ENCODE results near the gene BRINP1.
A peak's percentile ranks its signal among the peaks of the same experiment; 100 is the strongest.

Gene BRINP1

DNA sequence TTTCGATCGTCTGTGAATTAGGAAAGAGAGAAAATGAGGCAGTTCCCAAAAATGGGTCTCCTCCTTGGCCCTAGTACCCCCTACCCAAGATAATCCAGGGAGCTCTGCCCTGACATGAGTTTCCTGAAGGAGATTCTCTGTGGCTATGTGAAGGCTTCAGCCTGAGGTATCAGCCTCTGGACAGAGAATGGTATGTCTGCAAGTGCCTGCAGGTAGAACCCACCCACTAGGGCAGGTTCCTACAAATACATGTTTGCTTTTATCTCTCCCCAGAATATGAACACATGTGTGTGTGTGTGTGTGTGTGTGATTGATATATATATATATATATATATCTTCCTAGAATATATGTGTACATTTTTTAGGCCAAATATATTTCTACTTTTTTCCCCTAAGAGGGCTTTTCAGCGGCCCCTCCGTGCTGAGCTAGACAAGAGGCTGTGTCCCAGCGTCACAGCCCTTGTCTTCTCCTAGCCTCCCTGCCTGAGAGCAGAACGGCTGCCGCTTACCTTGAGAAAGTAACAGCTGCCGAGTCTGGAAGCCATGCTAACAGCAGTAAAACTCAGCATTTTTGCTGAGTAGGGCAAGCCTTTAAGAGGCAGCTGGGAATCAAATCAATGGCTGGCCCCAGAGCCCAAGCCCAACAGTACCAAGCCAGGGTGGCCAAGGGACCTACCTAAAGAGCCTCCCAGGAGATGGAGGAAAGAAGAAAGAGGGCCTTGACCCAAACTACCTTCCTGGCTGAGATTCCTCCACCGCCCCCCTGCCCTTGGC is 2.1 kb downstream of the BRINP1 start:
- no peak for DNase-seq
- no peak for TF ChIP-seq POLR2A (IDR thresholded peaks at IDR 0.05; ENCODE audit: low read length)
- no peak for TF ChIP-seq GATA1 (IDR thresholded peaks at IDR 0.05; ENCODE audit: low read depth, low read length)

DNA sequence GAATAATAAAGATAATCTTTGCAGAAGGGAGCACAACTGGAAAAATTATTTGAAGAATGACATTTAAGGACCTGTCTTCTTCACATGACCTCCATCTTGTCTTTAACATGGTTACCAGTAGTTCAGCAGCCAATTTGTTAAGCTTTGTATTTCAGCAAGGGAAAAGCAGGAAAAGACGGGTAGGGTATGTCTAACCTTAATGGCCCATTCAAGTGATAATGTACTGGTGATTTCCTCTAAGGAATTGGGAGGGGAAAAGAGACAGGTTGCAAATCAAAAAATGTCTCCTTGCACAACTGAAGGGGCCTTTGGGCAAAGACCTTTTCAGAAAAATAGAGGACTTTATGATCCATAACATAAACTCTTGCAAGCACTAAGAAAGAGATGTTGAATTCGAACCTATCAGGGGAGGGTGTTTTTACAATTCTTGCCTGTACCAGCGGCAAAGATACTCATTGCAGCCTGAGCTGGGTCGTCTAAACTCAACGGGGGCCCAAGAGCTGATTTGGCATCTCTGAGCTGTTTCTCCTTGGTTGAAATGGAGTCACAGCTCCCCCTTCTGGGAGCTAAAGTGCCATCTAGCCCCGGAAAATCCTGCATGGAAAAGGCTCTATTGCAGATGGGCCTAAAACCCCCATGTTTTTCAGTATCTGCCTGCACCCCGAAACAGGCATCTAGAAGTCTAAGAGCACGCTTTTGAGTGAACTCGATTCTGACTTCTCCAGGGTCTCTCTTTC is 3.8 kb downstream of the BRINP1 start:
- DNase-seq = peak; percentile 2 to 40
- TF ChIP-seq POLR2A (IDR thresholded peaks at IDR 0.05; ENCODE audit: low read length) (no peak), GATA1 (IDR thresholded peaks at IDR 0.05; ENCODE audit: low read depth, low read length) (no peak)

DNA sequence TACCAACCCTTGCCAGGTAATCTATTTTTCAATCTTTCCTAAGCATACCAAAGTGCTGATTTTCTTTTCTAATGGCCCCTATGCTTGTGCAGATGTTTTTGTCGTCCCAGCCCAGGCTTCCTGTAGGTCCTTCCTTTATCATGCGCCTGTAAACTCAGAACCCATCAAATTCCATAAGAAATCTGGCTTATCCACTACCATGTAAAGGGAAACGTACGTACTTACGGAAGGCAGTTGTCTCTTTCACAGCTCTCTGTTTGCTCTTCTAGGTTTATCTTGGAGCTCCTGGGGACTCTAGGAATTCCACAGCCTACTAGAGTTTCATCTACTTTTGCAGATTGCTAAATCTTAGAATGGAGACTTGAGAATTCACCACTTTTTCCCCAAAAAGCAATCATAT is 9.0 kb downstream of the BRINP1 start:
- DNase-seq = no peak
- no peak for TF ChIP-seq GATA1 (IDR thresholded peaks at IDR 0.05; ENCODE audit: low read depth, low read length)
- TF ChIP-seq POLR2A (IDR thresholded peaks at IDR 0.05; ENCODE audit: low read length) = no peak

DNA sequence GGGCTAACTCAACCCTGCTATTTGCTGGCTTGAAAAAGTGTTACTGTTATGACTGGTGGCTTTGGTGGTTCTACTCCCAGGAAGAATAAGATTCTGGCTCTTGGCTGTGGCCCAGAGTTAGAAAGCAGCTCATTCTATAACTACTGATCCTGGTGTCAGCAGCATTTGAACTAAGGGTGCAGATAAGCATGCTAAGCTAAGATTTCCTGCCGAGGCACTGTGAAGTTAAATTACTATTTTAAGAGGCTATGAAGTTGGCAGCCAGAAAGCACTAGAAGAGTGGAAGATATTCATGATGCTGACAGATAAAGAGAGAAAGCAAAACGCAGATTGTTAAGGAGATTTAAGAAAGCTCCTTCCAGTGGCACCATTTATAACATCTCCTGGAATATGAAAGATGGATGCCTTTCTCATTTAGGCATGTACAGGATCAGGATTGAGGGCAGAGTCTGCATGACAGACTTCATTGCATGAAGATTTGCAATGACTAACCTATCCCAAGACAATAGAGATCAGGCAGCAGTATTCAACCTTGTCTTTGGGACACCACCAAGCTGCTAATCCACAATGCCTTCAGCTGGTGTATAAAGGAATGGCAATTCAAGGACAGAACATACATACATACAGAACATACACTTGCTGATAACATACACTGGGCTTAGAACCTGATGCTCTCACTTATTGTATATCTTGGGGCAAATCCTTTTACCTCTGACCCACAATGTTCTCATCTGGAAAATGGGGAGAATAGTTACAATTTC is 11.7 kb downstream of the BRINP1 start:
- DNase-seq = no peak
- TF ChIP-seq POLR2A (IDR thresholded peaks at IDR 0.05; ENCODE audit: low read length) = no peak
- TF ChIP-seq GATA1 (IDR thresholded peaks at IDR 0.05; ENCODE audit: low read depth, low read length) = no peak

- DNase-seq = no peak
- TF ChIP-seq POLR2A (IDR thresholded peaks at IDR 0.05; ENCODE audit: low read length) (no peak), GATA1 (IDR thresholded peaks at IDR 0.05; ENCODE audit: low read depth, low read length) (no peak)
Measured at GRCh38 chr9:119349351-119349825, 19.8 kb downstream of the BRINP1 start.

DNA sequence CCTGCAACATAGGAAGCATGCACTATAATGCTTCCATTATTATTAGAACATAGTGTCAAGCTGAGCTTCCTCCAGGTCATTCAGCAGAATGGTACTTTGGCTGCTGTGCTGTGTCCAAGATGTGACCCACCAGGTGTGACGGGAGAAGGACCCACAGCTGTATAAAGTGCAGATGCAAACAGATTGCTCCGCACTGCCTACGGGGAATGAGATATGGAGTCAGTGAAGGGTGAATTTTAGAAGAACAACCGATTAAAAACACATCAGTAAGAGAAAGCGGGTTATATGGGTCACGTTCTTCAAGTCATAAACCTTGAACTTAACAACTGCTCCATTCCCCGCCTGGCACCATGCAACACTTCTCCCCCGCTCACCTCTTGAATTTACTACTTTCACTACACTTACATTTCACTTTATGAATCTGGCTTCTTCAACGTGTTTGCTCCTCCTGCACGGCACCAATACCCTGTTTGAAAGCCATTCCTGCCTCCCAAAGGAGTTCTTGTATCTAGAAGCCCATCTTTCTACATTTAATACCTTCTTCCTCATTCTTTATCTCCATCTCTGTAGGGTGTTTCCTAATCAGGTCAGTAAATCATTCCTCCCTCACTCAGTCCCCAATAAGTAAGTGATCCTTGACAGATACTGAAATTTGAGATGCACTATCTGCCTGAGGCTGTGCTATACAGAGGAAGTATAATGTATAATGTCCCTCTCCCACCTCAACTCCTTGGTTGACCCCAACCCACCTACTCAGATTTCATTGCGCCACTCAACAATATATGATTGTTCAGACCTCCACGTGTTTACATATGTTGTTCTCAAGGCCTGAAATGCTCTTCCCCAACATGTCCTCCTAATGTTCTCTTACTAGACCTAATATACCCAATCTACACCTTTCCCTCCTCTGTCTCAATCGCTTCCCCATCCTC is 25.9 kb downstream of the BRINP1 start:
- TF ChIP-seq GATA1 (IDR thresholded peaks at IDR 0.05; ENCODE audit: low read depth, low read length) (no peak), POLR2A (IDR thresholded peaks at IDR 0.05; ENCODE audit: low read length) (no peak)
- no peak for DNase-seq

GRCh38 chr9:119339056-119339455 is 30.2 kb downstream of the BRINP1 start:
- TF ChIP-seq GATA1 (IDR thresholded peaks at IDR 0.05; ENCODE audit: low read depth, low read length) (no peak), POLR2A (IDR thresholded peaks at IDR 0.05; ENCODE audit: low read length) (no peak)
- DNase-seq = no peak

DNA sequence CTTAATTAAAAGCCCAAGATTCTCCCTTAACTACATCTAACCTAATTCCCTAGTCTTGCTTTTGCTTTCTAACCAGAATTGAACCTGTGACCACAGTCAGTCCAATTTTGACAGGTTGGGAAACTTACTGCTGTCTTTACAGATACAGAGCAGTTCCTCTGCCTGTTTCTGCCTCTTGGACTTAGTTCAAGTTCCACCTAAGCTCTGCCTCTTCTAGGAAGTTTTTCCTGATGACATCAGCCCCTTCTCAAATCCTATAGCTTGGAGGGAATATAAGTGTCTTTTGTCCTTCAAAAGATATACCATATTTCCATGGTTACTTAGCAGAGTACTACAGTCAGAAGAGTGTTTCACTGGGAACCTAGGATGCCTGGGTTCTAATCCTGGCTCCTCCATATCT is 31.7 kb downstream of the BRINP1 start:
- no peak for DNase-seq
- TF ChIP-seq GATA1 (IDR thresholded peaks at IDR 0.05; ENCODE audit: low read depth, low read length) (no peak), POLR2A (IDR thresholded peaks at IDR 0.05; ENCODE audit: low read length) (no peak)

DNA sequence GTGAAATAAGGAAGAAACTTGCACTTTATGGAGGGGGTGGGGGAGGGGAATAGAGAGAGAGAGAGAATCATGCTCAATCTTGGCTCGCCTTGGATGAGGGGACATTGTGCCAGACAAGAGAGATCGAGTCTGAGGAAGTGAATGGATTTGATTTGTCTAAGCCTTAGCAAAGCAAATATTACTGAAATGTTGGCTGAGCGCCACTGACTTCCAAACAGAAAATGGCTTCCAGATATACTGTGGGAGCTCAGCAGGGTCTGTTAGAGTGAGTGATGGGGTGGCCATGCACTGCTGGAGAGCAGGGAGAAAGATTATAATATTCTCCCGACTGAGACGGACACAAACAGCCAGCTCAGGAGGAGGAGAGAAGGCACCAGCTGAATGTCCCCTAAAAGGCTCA is 34.5 kb downstream of the BRINP1 start:
- no peak for DNase-seq
- TF ChIP-seq GATA1 (IDR thresholded peaks at IDR 0.05; ENCODE audit: low read depth, low read length) (no peak), POLR2A (IDR thresholded peaks at IDR 0.05; ENCODE audit: low read length) (no peak)

- TF ChIP-seq GATA1 (IDR thresholded peaks at IDR 0.05; ENCODE audit: low read depth, low read length) (no peak), POLR2A (IDR thresholded peaks at IDR 0.05; ENCODE audit: low read length) (no peak)
- no peak for DNase-seq
Measured at GRCh38 chr9:119333507-119334229, 35.6 kb downstream of the BRINP1 start.

DNA sequence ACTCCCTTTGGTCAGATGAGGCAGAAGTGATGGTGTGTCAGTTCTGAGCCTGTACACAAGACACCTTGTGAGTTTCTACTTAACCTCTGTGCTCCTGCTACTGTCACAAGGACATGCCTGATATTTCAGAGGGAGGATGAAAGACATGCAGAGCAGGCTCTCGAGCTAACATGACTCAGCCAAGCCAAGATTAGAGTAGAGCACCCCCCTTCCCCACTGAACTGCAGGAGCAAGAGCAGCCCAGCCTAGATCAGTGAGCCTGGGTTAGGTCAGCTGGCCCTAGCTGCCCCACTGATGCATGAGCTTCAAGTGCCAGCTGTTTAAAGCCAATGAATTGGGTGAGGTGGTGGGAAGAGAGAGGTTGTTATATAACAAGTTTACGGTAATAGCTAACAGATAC is 36.7 kb downstream of the BRINP1 start:
- TF ChIP-seq POLR2A (IDR thresholded peaks at IDR 0.05; ENCODE audit: low read length) (no peak), GATA1 (IDR thresholded peaks at IDR 0.05; ENCODE audit: low read depth, low read length) (no peak)
- DNase-seq = no peak

GRCh38 chr9:119322184-119322583 is 47.1 kb downstream of the BRINP1 start:
- DNase-seq = no peak
- no peak for TF ChIP-seq GATA1 (IDR thresholded peaks at IDR 0.05; ENCODE audit: low read depth, low read length)
- TF ChIP-seq POLR2A (IDR thresholded peaks at IDR 0.05; ENCODE audit: low read length) = no peak
